HG02885 (cell line): Measurements from ENCODE around the gene LDAH.

Experiments
- ATAC-seq: cut with Tn5 transposase; IDR thresholded peaks from one replicate; pipeline ENCODE4 v1.9.1; 2021; ENCODE audit warnings: mild to moderate bottlenecking; ENCODE audit not compliant: unreplicated experiment, poor library complexity

The LDAH gene

DNA sequence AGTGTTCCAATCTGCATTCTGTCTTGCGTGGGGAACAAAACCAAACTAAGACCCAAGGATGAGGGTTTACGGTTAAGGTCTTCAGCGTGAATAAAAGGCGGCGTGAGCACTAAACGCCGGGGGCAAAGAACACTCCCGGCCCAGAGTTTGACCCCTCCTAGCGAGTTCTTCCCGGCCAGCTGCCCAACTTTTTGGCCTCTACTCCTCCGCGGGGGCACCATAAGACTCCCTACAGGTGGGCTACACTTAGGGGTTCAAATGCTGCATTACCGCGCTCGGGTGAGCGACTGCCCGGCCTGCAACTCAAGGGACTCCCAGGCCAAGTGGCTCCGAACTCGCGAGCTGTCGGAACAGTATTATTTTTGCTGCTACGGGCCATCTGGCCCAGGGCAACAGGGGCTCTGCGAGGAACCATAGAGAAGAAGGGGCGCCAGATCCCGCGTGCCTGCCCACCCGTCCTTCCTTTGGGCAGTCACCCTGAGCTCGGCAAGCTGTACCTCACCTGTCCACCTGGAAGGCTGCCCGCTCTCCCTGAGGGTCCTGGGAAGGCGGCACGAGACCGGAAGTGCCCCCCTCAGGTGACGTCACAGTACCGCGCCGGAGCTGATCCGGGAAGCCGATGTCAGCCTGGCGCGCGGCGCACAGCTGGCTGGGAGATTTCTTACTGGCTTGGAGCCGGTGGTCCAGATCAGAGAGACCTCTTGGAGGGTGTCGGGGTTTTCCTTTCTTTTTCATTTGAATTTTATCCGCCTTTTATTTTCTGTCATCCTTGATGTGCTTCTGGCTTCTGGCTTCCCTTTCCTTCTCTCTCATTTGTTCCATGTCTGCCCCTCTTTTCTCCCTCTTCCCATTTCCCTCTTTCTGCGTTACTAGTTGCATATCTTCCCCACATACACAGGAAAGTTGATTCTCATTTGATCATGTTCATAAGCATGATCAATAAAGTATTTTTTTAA lies at the start of gene LDAH:
Gene LDAH (minus strand): TSS at position 567 of the 956 bp plus-strand sequence. CDS start 21,638 bp downstream, outside the sequence.
- ATAC-seq: peak; percentile 90

GRCh38 chr2:20868377-20868776 lies 45.5 kb upstream of the LDAH start:
- ATAC-seq: peak; percentile 100

- no peak for ATAC-seq
These were observed 39.9 kb upstream of the LDAH start for GRCh38 chr2:20862850-20863249.

DNA sequence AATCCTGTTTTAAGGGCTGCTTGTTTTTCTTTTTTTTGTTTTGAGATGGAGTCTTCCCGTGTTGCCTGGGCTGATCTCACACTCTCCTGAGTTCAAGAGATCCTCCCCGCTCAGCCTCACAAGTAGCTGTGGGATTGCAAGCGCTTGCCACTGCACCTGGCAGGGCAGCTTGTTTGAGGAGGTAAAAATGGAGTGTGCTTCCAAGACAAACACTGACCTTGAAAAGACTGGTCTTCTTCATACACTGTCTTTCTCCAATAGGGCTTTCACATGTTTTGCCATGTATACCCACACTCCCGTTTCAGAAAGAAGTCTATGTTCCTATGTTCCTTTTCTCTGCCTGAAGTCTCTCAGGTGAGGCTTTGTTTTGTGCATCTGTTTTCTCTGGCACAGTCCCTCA lies 32.6 kb upstream of the LDAH start:
- no peak for ATAC-seq

- ATAC-seq: no peak
These were observed 29.8 kb upstream of the LDAH start for GRCh38 chr2:20852670-20853069.

DNA sequence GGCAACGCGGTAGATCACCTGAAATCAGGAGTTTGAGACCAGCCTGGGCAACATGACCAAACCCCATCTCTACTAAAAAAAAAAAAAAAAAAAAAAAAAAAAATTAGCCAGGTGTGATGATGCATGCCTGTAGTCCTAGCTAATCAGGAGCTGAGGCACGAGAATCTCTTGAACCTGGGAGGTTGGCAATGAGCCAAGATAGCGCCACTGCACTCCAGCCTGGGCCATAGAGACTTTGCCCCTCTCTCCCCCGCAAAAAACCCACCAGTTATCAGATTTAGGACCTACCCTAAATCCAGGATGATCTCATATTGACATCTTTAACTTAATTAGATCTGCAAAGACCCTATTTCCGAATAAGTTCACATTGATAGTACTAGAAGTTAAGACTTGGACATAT lies 29.2 kb upstream of the LDAH start:
- no peak for ATAC-seq

GRCh38 chr2:20844246-20844645 lies 21.3 kb upstream of the LDAH start:
- no peak for ATAC-seq

GRCh38 chr2:20839052-20839451 lies 16.2 kb upstream of the LDAH start:
- ATAC-seq: no peak

- no peak for ATAC-seq
These were observed 15.1 kb upstream of the LDAH start for GRCh38 chr2:20838016-20838415.

- ATAC-seq: no peak
These were observed 13.6 kb upstream of the LDAH start for GRCh38 chr2:20836521-20836920.

DNA sequence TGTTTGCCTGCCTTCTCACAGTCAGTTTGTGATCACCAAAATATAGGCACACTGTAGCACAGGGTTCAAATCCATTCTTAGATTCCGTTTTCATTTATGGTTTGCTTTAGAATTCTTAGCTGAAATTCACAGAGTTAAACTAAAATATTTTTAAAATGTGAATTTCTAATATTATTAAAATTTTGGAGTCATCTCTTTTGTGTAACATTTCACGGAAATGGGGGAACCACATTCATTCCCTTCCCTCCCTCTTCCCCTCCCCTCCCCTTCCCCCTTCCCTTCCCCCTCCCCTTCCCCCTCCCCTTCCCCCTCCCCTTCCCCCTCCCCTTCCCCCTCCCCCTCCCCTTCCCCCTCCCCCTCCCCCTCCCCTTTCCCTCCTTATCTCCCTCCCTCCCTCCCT lies 11.4 kb upstream of the LDAH start:
- no peak for ATAC-seq

- no peak for ATAC-seq
These were observed 9.7 kb upstream of the LDAH start for GRCh38 chr2:20832606-20833005.

DNA sequence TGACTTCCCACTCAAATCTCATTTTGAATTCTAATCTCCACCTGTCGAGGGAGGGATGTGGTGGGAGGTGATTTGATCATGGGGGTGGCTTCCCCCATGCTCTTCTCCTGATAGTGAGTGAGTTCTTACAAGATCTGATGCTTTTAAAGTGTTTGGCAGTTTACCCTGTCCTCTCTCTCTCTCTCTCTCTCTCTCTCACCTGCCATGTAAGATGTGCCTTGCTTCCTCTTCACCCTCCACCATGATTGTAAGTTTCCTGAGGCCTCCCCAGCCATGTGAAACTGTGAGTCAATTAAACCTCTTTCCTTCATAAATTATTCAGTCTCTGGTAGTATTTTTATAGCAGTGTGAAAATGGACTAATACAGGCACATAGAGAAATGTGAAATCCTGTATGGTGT lies 7.0 kb upstream of the LDAH start:
- ATAC-seq: no peak

DNA sequence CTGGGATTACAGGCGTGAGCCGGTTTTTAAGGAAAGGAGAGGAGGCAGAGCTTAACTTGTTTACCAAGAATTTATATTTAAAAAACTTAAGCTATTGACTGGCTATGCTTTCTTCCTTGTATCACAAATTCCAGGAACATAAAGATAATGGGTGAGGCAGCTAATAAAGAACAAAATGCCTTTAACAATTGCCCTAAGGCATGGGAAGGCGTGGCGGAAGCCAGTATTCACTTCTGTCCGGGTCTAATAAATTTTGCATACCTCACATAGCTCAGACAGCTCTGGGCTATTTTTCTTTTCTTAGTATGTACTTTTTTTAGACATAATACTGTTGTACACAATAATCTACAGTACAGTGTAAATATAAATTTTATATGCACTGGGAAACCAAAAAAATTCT lies 1.0 kb upstream of the LDAH start:
- ATAC-seq: no peak

GRCh38 chr2:20818820-20819219 lies 4.1 kb downstream of the LDAH start:
- no peak for ATAC-seq

DNA sequence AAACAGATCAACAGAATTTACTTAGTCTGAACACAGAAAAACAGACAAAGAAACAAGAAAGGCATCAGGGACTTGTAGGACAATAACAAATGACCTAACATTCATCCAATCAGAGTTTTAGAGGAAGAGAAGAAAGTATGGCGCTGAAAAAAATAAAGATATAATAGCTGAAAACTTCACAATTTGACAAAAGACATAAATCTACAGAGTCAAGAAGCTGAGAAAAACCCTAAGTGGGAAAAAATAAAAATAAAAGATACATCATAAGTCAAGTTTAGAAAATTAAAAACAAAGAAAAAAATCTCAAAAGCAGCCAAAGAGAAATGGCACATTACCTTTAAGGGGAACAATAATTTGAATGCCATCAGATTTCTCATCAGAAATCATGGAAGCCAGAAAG lies 7.7 kb downstream of the LDAH start:
- no peak for ATAC-seq

DNA sequence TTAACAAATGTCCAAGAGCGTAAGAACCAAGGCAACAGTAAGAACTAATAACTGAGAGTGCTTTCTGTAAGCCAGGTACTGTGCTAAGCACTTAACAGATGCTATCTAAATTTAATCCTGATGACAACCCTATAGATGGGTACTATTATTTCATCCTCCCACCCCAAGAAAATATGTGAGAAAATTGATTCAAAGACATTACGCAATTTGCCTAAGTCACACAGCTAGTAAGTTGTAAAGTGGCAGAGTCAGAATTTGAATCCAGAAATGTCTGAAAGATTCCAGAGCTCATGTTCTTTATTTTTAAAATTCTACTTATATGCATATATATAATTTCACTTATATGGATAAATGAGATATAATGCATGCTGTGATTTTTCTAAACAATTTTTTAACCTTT lies 10.1 kb downstream of the LDAH start:
- ATAC-seq: no peak

DNA sequence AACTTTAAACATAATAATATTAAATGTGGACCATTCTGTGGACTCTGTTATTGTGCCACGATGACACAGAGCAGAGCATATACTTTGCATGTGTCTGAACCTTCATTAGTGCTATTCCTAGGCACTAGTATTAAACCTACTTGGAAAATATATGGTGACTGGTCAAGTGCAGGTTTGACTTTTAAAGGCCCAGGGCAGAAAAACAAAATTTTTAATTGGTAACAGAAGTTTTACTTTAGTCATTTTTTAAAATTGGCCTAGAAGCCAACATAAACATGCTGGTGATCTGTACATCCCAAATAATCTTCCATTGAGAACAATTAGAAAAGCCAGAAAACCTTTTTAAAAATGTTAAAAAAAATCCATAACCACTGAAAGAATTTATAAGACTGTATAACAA lies 16.6 kb downstream of the LDAH start:
- ATAC-seq: no peak

DNA sequence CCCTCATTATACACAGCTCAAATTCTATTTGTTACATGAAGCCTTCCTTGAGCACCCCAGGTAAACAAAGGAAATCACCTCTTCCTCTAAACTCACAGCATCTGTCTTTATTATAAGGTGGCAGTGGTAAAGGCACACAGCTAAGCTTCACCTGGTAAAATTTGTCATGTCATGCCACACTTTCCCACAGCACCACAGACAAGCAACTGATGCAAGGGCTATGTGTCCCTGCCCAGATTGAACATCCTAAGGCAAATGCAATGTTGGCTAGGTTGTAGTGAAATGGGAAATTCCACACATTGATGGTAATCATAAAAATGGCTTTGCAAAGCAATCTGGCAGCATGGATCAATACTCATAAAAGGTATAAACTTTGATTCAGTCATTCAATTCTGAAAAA lies 18.9 kb downstream of the LDAH start:
- no peak for ATAC-seq

DNA sequence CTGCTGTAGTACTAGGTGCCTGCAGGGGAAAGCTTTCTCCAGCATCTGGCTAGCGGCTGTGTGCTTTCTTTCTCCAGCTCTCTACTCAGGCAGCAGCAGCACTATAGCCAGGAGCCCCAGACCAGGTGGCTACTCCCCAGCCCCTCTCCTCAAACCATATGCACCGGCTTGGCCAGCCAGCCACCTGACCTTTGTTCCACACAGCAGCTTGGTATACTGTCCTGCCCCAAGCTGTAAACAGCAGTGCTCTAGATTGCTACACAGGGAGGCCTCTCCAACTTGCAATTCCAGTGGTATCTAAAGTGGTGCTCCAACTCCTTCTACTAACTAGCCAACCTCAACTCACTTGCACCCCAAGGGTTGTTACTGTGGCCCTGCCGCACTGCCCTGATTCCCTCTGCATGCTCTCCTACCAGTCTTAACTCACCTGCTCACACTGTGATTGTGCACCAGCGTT lies 19.6 kb downstream of the LDAH start:
- no peak for ATAC-seq

GRCh38 chr2:20797096-20797495 lies 25.8 kb downstream of the LDAH start:
- ATAC-seq: peak; percentile 60

- peak; percentile 68 for ATAC-seq
These were observed 26.5 kb downstream of the LDAH start for GRCh38 chr2:20796374-20796791.
